Muscle layer of colon (tissue), 2 donors: Measurements from ENCODE around the gene CLEC6A.
"Not testable (repeated sequence)": the region's sequence is repeated elsewhere in the genome, so short reads cannot be mapped to it uniquely, and the experiment has no call there.

ENCODE experiments used
- H3K27ac ChIP-seq: one replicate; pipeline ENCODE4 v1.7.0; 2013; ENCODE audit warnings: low read depth, mild to moderate bottlenecking, low read length, moderate library complexity
- H3K27me3 ChIP-seq, 2 donors: one replicate each; pipeline ENCODE4 v1.7.0; 2013; ENCODE audit warnings: low read length in 2 of 2, mild to moderate bottlenecking in 2 of 2; ENCODE audit not compliant: insufficient read depth in 2 of 2, control insufficient read depth in 1 of 2
- H3K36me3 ChIP-seq: one replicate; pipeline ENCODE4 v1.7.0; 2013; ENCODE audit warnings: mild to moderate bottlenecking, low read length; ENCODE audit not compliant: insufficient read depth
- H3K4me1 ChIP-seq: one replicate; pipeline ENCODE4 v1.7.0; 2013; ENCODE audit warnings: mild to moderate bottlenecking, low read length; ENCODE audit not compliant: insufficient read depth
- H3K4me3 ChIP-seq, 2 donors: one replicate each; pipeline ENCODE4 v1.7.0; 2013; ENCODE audit warnings: low read length in 2 of 2, low read depth in 1 of 2, mild to moderate bottlenecking in 1 of 2, moderate library complexity in 1 of 2
- H3K9ac ChIP-seq: one replicate; pipeline ENCODE4 v1.7.0; 2013; ENCODE audit warnings: low read length
- H3K9me3 ChIP-seq: one replicate; pipeline ENCODE4 v1.7.0; 2013; ENCODE audit warnings: mild to moderate bottlenecking, low read length
- donor health status: abdominal sarcoma.
- donor health status: Adenocarcinoma of cecum.

CLEC6A gene

DNA sequence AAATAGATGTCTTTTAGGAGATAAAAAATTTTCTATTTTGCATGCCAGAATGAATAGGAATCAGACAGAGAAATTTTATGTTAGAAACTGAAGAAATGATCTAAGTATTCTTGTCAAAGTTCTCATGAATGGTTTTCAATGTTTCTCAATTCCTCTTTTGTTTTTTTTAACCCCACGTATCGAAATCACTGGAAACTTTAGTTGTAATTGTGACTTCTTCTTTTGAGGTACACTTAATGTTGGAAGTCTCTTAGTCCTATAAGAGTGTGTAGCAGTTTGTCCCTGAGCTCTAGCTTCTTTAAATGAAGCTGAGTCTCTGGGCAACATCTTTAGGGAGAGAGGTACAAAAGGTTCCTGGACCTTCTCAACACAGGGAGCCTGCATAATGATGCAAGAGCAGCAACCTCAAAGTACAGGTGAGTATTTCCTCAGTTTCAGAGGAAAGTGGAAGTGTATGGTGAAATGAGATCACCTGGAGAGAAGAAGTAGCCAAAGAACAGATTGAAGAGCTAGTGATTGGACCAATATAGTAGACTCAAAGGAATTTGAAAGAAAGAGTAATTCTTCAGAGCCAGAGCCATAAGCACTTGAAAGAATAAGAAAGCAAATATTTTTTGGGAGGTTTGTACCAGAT, at the start of gene CLEC6A:
Gene CLEC6A (plus strand): TSS at position 236 of the 634 bp plus-strand sequence. CDS start 150 bp downstream, at position 386.
- Histone ChIP-seq H3K9ac (no peak within 1 kb of the TSS), H3K27ac (no peak within 1 kb of the TSS), H3K9me3 (no peaks in the 10 kb centered on the region), H3K36me3 (no peaks in the 10 kb centered on the region), H3K4me1 (no peaks in the 10 kb centered on the region), H3K27me3 (no peaks in the 10 kb centered on the region), H3K4me3 (no peak within 1 kb of the TSS)

DNA sequence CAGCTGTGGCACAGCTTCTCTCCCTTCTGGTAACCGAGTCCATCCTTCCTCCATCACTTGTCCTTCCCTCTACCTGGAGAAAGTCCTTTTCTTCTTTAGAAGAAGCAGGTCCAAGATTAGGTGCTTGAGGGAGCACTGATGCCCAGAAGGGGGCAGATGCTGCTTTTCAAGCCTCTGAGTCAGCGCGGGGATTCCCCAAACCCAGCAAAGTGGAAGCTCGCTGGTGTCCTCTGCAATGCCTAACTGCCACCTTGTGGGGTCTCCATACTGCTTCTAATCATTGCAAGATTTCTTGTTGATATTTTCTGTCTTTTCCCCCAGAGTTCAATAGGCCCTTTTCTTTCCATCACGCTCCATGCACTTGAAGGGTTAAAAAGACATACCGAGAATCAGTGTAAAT, 36.2 kb upstream of the CLEC6A start:
- H3K27ac ChIP-seq, H3K36me3 ChIP-seq, H3K9ac ChIP-seq, H3K9me3 ChIP-seq, H3K4me1 ChIP-seq, H3K27me3 ChIP-seq, H3K4me3 ChIP-seq: not testable (repeated sequence)

DNA sequence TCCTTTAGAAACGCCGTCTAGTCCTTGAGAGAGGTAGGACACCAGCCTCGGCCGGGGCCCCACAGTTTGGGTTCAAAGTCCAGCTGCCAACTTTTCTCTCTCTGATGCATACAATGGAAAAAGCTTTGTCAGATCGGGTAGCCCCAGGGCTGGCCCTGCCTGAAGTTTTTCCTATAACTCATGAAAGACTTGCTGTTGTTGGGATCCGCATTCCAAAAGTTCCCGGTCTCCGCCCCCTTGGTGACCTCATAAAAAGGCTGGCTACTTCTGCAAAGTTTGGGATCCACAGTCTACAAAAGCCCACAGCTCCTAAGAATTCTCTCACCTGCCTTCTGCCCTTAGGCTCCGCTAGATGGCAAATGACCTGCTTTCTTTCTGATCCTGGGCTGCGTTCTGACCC, 35.3 kb upstream of the CLEC6A start:
- no peak overlapping the region for H3K4me3 ChIP-seq
- H3K9ac ChIP-seq = no peak overlapping the region
- no peaks in the 10 kb centered on the region for H3K27me3 ChIP-seq
- no peak overlapping the region for H3K27ac ChIP-seq
- no peaks in the 10 kb centered on the region for H3K4me1 ChIP-seq
- H3K9me3 ChIP-seq = no peaks in the 10 kb centered on the region
- H3K36me3 ChIP-seq = no peaks in the 10 kb centered on the region

DNA sequence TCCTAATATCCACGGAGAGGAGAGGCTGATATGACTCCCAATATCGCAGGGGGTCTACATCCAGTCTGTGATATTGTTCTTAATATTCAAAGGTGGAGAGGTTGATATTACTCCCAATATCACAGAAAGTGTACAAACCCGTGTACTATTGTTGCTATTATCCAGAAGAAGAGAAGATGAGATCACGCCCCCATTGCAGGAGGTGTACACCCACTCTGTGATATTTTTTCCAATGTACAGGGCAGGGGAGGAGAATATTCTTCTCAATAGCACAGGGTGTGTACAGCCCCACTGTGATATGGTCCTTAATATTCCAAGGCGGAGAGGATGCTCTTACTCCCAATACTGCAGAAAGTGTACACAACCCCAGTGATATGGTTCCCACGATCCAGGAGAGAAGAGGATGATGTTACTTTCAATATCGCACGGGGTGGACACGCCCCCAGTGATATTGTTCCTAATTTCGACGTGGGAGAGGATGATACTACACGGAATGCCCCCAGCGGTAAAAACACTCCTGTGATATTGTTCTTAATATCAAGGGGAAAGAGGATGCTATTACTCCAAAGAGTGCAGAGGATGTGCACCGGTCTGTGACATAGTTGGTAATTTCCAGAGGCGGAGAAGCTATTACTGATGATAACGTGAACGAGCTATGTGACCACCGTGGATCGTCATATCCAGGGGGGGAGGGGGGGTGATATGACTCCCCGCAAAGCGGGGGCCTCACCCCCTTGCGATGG, 11.1 kb upstream of the CLEC6A start:
- H3K36me3 ChIP-seq, H3K9me3 ChIP-seq, H3K4me1 ChIP-seq, H3K4me3 ChIP-seq, H3K27me3 ChIP-seq, H3K9ac ChIP-seq, H3K27ac ChIP-seq: not testable (repeated sequence)

DNA sequence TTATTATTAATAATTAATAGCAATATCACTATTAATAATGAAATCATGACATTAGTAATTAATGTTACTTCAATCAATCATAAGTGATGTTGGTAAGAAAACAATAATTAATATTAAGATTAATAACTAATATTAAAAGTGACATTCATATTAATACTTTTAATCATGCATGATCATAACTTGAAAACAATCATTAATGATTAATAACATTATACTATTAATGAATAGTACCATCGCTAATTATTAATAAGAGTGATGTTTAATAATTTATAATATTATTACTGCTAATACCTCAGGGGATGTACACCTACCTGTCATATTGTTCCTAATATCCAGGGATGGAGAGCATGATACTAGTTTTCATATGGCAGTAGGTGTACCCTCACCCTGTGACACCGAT, 10.0 kb upstream of the CLEC6A start:
- no peak overlapping the region for H3K9ac ChIP-seq
- H3K9me3 ChIP-seq = no peaks in the 10 kb centered on the region
- H3K4me1 ChIP-seq = no peaks in the 10 kb centered on the region
- no peaks in the 10 kb centered on the region for H3K27me3 ChIP-seq
- H3K27ac ChIP-seq = no peak overlapping the region
- no peak overlapping the region for H3K4me3 ChIP-seq
- no peaks in the 10 kb centered on the region for H3K36me3 ChIP-seq

DNA sequence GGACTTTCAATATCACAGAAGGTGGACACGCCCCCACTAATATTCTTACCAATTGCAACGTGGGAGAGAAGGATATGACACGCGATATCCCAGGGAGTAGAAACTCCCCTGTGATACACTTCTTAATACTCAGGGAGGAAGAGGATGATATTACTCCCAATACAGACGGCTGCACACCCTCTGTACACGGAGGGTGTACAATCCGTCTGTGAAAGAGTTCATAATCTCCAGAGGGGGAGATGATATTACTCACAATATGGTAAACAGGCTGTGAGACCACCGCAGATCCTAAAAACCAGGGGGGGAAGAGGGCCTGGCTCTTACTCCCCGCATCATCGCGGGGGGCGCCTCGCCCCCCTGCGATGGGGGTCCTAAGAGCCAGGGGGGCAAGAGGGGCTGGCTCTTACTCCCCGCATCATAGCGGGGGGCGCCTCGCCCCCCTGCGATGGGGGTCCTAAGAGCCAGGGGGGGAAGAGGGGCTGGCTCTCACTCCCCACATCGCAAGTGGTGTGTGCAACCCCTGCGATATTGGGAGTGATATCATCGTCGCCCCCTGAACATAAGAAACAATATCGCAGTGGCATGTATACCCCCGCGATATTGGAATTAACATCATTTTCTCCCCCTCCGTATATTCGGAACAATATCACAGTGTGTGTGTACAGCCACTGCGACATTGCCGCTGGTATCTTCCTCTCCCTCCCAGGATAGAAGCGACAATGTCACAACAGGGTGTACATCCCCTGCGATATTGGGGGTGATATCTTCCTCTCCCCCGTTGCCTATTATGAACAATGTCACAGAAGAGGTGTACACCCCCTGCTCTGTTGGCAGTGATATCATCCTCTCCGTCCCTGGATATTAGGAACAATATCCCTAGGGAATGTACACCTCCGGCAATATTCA, 8.9 kb upstream of the CLEC6A start:
- H3K27ac ChIP-seq = no peak overlapping the region
- H3K4me3 ChIP-seq = no peak overlapping the region
- H3K9me3 ChIP-seq = no peaks in the 10 kb centered on the region
- no peaks in the 10 kb centered on the region for H3K27me3 ChIP-seq
- no peaks in the 10 kb centered on the region for H3K36me3 ChIP-seq
- no peaks in the 10 kb centered on the region for H3K4me1 ChIP-seq
- H3K9ac ChIP-seq = no peak overlapping the region

DNA sequence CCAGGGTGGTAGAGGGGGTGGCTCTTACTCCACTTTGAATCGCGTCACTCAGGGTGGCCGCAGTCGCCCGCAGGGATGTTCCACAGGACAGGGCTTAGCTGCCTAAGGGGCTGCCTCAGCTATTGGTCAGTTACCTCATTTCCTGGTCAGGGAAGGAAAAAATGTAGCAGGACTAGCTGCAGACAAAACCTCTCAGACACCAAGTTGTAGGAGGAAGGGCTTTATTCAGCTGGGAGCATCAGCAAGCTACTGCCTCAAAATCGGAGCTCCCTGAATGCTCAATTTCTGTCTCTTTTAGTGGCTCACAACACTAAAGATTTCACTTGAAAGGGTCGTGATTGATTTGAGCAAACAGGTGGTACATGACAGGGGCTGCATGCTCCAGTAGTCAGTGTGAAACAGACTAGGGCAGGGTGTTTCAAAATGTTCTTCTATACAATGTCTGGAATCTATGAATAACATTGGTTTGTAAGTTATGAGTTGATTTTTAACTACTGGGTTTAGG, 6.4 kb upstream of the CLEC6A start:
- no peak overlapping the region for H3K9ac ChIP-seq
- no peak overlapping the region for H3K27ac ChIP-seq
- H3K9me3 ChIP-seq = no peaks in the 10 kb centered on the region
- H3K4me3 ChIP-seq = no peak overlapping the region
- H3K27me3 ChIP-seq = no peaks in the 10 kb centered on the region
- no peaks in the 10 kb centered on the region for H3K36me3 ChIP-seq
- no peaks in the 10 kb centered on the region for H3K4me1 ChIP-seq

DNA sequence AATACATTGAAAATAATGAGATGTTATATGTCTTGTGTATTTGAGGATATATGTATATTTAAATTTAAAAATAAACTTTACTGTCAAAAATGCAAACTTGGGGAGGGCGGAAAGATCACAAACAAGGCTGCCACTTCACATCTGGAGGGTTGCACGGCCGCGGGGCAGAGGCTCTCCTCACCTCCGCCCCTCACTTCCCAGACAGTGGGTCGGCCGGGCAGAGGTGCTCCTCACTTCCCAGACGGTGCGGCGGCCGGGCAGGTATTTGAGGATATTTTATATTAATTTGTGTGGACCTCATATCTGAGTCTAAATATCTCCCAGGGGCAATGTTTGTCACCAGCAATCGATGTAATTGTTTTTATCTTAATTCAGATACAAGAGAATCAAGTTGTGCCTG, 3.7 kb upstream of the CLEC6A start:
- Histone ChIP-seq H3K9ac (no peak overlapping the region), H3K4me3 (no peak overlapping the region), H3K4me1 (no peaks in the 10 kb centered on the region), H3K27ac (no peak overlapping the region), H3K9me3 (no peaks in the 10 kb centered on the region), H3K36me3 (no peaks in the 10 kb centered on the region), H3K27me3 (no peaks in the 10 kb centered on the region)

DNA sequence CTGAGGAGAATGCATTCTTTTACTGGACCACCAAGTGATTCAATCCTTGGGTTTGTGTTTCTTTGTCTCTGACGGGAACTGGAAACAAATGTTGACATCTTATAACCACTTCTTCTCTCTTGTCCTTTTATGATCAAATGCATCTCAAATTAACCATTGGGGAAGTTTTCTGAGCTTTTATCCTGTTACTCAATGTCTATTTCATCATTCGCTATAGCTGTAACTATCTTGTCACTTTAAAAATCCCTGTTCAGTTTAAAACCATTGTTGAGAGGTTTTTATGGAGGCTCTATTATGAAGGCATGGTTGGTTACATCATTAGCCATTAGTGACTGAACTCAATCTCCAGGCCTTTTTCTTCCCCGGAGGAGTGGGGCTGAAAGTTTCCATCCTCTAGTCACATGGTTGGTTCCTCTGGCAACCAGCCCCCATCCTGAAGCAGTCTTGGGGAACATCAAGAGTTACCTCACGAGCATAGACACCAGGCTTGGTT, 2.7 kb upstream of the CLEC6A start:
- Histone ChIP-seq H3K36me3 (no peaks in the 10 kb centered on the region), H3K27ac (no peak overlapping the region), H3K27me3 (no peaks in the 10 kb centered on the region), H3K9me3 (no peaks in the 10 kb centered on the region), H3K9ac (no peak overlapping the region), H3K4me3 (no peak overlapping the region), H3K4me1 (no peaks in the 10 kb centered on the region)

DNA sequence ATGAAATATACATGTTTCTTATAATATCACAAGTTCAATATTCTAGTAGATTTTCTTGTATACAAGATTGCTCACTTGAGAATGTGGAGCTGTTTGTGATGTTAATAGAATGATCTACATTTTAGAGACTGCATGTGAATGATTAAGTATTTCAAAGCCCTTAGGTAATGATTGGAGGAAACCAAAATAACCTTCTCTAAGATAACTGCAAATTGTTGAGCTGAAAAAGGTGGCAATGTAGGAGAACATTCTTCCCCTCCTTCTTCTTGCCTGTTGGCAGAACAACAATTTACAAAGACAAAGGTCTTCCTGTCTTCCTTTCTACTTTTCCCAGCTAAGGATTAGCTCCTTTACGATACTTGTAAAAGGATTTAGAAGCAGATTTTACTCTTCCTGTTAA, 2.0 kb upstream of the CLEC6A start:
- no peaks in the 10 kb centered on the region for H3K27me3 ChIP-seq
- no peaks in the 10 kb centered on the region for H3K4me1 ChIP-seq
- H3K9me3 ChIP-seq = no peaks in the 10 kb centered on the region
- H3K9ac ChIP-seq = no peak overlapping the region
- no peaks in the 10 kb centered on the region for H3K36me3 ChIP-seq
- H3K27ac ChIP-seq = no peak overlapping the region
- H3K4me3 ChIP-seq = no peak overlapping the region

DNA sequence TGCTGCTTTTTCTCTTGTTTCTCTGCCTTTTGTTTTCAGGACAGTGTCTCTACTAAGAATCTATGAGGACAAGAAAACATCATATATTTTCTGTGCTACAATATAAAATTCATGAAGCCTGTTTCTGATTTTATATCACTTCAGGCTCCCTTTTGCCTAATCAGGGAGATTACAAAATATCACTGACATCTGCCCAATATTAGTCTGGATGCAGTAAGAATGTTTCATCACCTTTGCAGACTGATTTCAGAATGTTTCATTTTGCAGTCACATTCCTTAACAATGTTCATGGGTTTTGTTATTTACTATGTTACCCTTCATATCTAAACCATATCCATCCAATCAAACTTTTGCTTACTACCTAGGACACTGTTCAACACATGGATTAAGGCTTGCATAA, 491 bp upstream of the CLEC6A start:
- Histone ChIP-seq H3K4me1 (no peaks in the 10 kb centered on the region), H3K9me3 (no peaks in the 10 kb centered on the region), H3K4me3 (no peak overlapping the region), H3K27me3 (no peaks in the 10 kb centered on the region), H3K27ac (no peak overlapping the region), H3K9ac (no peak overlapping the region), H3K36me3 (no peaks in the 10 kb centered on the region)
